GM12864 (cell line): ENCODE data around the gene ARID4A.

ENCODE experiments used
- DNase-seq: peaks from one replicate; pipeline ENCODE4 v3.0.0-alpha.2; 2011; ENCODE audit warnings: low read depth
- H3K4me3 ChIP-seq: 2 replicates; pipeline ENCODE4 v1.5.1; 2011; ENCODE audit warnings: mild to moderate bottlenecking, low read depth, low read length, control low read depth
- TF ChIP-seq, protein P1 (sequence below): IDR thresholded peaks from 2 replicates; pipeline ENCODE4 v1.5.1; 2011; ENCODE audit warnings: low read depth, mild to moderate bottlenecking, moderate library complexity, low read length, control low read depth, inconsistent platforms; ENCODE audit errors: missing control alignments

Gene ARID4A

DNA sequence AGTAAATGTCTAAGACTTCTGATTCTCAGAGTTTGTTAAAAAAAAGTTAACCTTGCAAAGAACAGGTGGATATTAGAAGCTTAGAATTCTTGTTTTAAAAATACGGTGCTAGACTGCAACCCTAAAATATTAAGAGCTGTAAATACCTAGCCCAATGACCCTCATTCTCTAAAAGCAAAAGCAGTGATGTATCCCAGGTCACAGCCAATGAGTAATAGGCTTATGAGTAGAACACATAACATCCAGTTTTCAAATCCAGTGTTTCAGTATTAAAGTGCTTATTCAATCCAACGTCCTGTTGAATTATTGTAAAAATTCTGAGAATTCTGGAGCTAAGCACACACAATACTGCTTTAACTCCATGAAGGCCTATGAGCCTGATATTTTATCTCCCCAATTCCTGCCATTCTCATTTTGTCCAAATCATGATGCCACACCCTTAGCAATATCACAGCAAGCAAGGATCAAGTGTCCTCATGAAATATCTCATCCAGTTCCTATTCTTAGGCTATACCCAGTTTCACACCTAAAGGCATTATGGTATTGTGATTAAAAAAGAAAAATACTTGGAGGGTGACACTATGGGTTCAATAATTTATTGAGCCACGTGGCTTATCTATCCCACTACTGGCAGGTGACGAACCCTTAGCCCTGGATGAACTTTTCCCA, 15.3 kb upstream of the ARID4A start:
- H3K4me3 ChIP-seq: no peak overlapping the region
- no peak for DNase-seq
- TF ChIP-seq, protein P1, sequence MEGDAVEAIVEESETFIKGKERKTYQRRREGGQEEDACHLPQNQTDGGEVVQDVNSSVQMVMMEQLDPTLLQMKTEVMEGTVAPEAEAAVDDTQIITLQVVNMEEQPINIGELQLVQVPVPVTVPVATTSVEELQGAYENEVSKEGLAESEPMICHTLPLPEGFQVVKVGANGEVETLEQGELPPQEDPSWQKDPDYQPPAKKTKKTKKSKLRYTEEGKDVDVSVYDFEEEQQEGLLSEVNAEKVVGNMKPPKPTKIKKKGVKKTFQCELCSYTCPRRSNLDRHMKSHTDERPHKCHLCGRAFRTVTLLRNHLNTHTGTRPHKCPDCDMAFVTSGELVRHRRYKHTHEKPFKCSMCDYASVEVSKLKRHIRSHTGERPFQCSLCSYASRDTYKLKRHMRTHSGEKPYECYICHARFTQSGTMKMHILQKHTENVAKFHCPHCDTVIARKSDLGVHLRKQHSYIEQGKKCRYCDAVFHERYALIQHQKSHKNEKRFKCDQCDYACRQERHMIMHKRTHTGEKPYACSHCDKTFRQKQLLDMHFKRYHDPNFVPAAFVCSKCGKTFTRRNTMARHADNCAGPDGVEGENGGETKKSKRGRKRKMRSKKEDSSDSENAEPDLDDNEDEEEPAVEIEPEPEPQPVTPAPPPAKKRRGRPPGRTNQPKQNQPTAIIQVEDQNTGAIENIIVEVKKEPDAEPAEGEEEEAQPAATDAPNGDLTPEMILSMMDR: no peak

DNA sequence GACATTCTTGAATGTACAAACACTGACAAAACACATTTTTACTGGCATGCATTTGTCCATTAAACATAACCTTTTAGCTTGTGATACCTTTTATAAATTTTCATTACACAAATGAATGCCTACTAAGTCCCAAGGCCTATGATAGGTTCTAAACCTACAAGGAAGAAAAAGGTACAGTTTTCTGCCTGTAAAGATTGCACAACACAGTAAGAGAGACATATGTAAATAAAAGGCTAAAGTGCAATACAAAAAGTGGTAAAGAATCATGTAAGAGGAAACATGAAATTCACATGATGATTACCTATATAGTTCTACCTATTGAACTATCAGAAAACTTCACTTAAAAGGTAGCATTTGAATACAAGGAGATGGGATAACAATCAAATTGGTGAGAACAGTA, 14.6 kb upstream of the ARID4A start:
- no peak for DNase-seq
- H3K4me3 ChIP-seq: no peak overlapping the region
- TF ChIP-seq, protein P1: no peak

DNA sequence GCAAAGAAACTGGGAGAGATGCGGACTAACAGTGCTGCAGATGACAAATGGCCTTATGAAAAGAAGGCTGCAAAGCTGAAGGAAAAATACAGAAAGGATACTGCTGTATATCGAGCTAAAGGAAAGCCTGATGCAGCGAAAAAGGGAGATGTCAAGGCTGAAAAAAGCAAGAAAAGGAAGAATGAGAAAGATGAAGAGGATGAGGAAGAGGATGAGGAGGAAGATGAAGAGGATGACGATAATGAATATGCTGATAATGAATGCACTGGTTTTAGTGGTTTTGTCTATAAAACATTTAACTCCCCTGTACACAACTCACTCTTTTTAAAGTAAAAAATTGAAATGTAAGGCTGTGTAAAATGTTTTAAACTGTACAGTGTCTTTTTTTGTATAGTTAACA, 13.2 kb upstream of the ARID4A start:
- TF ChIP-seq, protein P1: no peak
- no peak for DNase-seq
- H3K4me3 ChIP-seq: no peak overlapping the region

DNA sequence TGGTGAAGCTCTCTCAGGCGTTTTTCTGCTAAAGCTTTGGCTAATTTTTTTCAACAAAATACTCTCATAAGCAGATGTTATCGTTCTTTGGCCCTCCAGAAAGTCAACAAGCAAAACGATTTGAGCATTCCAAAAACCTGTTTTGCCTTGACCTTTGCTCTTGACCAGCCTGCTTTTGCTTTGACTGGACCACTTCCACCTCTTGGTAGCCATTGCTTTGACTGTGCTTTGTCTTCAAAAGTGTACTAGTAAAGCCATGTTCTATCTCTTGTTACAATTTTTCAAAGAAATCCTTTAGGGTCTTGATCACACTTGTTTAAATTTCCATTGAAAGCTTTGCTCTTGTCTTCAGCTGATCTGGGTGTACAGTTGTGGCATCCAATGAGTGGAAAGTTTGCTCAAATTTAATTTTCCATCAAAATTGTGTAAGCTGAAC, 10.7 kb upstream of the ARID4A start:
- no peak for DNase-seq
- no peak overlapping the region for H3K4me3 ChIP-seq
- TF ChIP-seq, protein P1: no peak

DNA sequence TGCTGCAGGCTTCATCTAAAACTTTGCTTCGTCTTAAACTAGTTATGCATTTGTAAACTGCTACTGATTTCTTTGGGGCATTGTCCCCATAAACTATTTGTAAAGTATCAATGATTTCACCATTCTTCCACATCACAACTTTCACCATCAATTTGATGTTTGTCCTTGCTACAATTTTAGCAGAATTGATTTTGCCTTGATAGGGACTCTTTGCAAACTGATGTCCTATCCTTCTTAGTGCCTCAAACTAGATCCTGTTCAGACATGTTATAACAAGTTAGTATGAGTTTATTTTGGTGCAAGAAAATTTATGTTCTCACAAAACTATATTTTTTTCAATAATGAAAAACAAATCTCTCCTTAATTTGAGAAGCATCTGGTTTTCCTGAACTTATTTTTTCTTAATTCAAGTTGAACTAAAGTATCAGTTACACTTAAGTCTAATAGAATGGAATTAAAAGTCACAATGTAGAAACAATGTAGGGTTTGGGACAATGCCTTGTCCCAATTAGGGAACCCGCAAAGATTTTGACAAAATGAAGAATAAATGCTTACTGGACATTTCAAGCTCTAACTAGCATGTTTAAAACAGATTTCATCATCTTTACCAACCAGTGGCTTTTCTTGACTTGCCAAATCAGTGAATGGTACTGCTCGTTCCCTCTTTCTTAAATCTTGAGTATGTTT, 10.1 kb upstream of the ARID4A start:
- no peak for DNase-seq
- TF ChIP-seq, protein P1: no peak
- H3K4me3 ChIP-seq: no peak overlapping the region

DNA sequence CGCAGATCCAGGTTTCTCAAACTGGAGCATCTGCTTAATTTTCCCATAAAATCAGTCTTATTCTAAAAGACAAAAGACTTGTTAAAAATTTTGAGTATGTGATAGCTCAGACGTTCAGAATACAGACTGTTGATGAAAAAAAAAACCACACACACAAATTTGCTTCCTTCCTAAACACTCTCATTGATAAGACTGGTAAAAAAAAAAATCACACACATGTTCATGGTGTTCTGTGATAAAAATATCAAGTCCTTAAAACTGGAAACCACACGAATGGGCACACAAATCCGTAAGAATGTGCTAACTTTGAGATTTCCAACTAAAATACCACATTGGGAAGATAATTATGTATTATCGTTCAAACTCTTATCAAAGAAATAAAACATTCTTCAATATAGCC, 6.7 kb upstream of the ARID4A start:
- H3K4me3 ChIP-seq: no peak overlapping the region
- TF ChIP-seq, protein P1: no peak
- no peak for DNase-seq

DNA sequence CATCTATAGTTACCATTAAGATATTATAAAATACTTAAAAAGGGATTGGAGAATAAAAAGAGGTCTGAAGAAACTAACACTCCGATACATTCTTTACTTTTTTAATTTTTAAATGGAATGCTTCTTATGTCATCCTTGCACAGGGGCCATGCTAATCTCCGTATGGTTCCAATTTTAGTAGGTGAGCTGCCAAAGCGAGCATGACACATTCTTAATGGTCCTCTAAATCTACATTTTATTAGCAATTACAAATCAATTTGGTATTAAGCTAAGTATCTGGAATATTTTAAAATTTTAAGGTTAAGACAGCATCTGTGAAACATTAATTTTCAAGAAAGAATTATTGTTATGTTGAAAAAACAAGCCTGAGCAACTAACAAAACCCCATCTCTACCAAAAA, 6.2 kb upstream of the ARID4A start:
- TF ChIP-seq, protein P1: no peak
- H3K4me3 ChIP-seq: no peak overlapping the region
- DNase-seq: no peak
